Heart right ventricle (tissue), 16 donors: Measurements from ENCODE around the gene DELE1. TPM values are rescaled to one million over a fixed set of nuclear protein-coding genes. Genes with fewer than 3 reads are reported as not detected.
"Not testable (repeated sequence)": the region's sequence is repeated elsewhere in the genome, so short reads cannot be mapped to it uniquely, and the experiment has no call there.

Source experiments
- ATAC-seq, 8 donors: fragments of 200-7000 bp; cut with Tn5 transposase; one replicate each; pipeline ENCODE4 v1.9.1; 2020; ENCODE audit warnings: mild to moderate bottlenecking in 8 of 8, moderate library complexity in 8 of 8, moderate number of reproducible peaks in 1 of 8
- DNase-seq, 2 donors: peaks; one replicate each; pipeline ENCODE4 v3.0.0-alpha.2; 2020
- H3K27ac ChIP-seq, 10 donors: fragments of 200-600 bp; sonication (generic) in 2 of 10; one replicate each; pipeline versions ENCODE4 v1.5.0 to v1.8.0; 2020 to 2022; ENCODE audit warnings: mild to moderate bottlenecking in 3 of 10
- H3K27me3 ChIP-seq, 7 donors: fragments of 200-600 bp; one replicate each; pipeline ENCODE4 v1.8.0; 2021 to 2022; ENCODE audit warnings: mild to moderate bottlenecking in 2 of 7
- H3K36me3 ChIP-seq, 9 donors: fragments of 200-600 bp; sonication (generic) in 1 of 9; one replicate each; pipeline versions ENCODE4 v1.5.0 to v1.8.0; 2020 to 2022; ENCODE audit warnings: mild to moderate bottlenecking in 2 of 9
- H3K4me1 ChIP-seq, 9 donors: fragments of 200-600 bp; sonication (generic) in 1 of 9; one replicate each; pipeline versions ENCODE4 v1.5.0 to v1.8.0; 2020 to 2022; ENCODE audit warnings: mild to moderate bottlenecking in 4 of 9
- H3K4me3 ChIP-seq, 10 donors: fragments of 200-600 bp; sonication (generic) in 2 of 10; one replicate each; pipeline versions ENCODE4 v1.5.0 to v1.8.0; 2020 to 2022; ENCODE audit warnings: mild to moderate bottlenecking in 7 of 10, moderate library complexity in 2 of 10
- H3K9me3 ChIP-seq, 11 donors: fragments of 200-600 bp in 10 of 11; sonication (generic) in 2 of 11; one replicate each; pipeline versions ENCODE4 v1.5.0 to v1.8.0; 2013 to 2022; ENCODE audit warnings: mild to moderate bottlenecking in 2 of 11, control low read depth in 1 of 11, moderate library complexity in 1 of 11
- WGBS, 2 donors: extraction: QIAGEN DNeasy Blood & Tissue Kit; methylation state at CpG; one replicate each; pipeline ENCODE4 v1.1.7; 2013; ENCODE audit warnings: inconsistent platforms in 1 of 2; 5-methylcytosine and 5-hydroxymethylcytosine counted together
- intact Hi-C, 10 donors: fragments of 100-400 bp; cut with DNase I; formaldehyde crosslinking; loops; one replicate each; pipeline versions ENCODE4 v1.11.1 to v1.14.2; 2022
- polyA plus RNA-seq, 2 donors: library from polyadenylated mRNA; stranded (reverse); fragments of 200-250 nt; gene quantifications; one replicate each; pipeline ENCODE4 v1.2.3, GENCODE V29; 2013
- total RNA-seq, 10 donors: library from RNA; stranded (reverse); fragmentation: NEBNext Ultra II Directional in 3 of 10; extraction: Animal tissue kit (Norgen Biotek cat#: 25700) in 3 of 10; gene quantifications; one replicate each; pipeline versions ENCODE4 v1.2.1 to v1.2.4, GENCODE V29; 2021 to 2023
- TF ChIP-seq, protein P1 (sequence below), 9 donors: fragments of 200-600 bp; sonication (generic) in 2 of 9; IDR thresholded peaks; one replicate each; pipeline versions ENCODE4 v1.5.0 to v1.8.0; 2021 to 2022; ENCODE audit warnings: antibody characterized with exemption in 9 of 9, mild to moderate bottlenecking in 5 of 9, moderate library complexity in 1 of 9
- donor health status: Arrhythmogenic right ventricular cardiomyopathy.
- donor health status: ischemic (EF 13 %, LVEDD 7.1; RV severe dilation, severe dysfunction).
- donor health status: healthy with polysubstance abuse.
- donor health status: DM: no; HTN: yes; CAD: no.
- donor health status: DM: no; HTN: no; CAD: no.
- donor health status: ischemic (EF 25% LVEDD 6.9; RV normal size, moderate dysfunction).
- donor health status: ischemic (EF 25% LVEDD 5.7; RV mildly dilated, moderate dysfunction).
- donor health status: healthy.
- donor health status: DM: yes; HTN: yes; CAD: no.
- donor health status: Ischemic cardiomyopathy.
- donor health status: ischemic (EF 35%, LVEDD 5.7; RV mildly dilated, moderate dysfunction).
- donor health status: nonischemic (EF 11% LVEDD 7.7; RV severe dilation, severe dysfunction).
- donor health status: DM: yes; HTN: yes; CAD: no.
- donor health status: PGD.
- donor health status: ischemic (EF 29% LVEDD 5.4; RV normal size, mild dysfunction).
- donor health status: nonischemic (EF 23%, LVEDD 6.1; RV moderate dilation, normal function).

Gene DELE1
- total and polyA plus RNA-seq, 12 donors: 50.1 to 192 (median 113) TPM

GRCh38 chr5:141882594-141883183 is 41.0 kb upstream of the DELE1 start:
- no peaks in the 10 kb centered on the region for H3K9me3 ChIP-seq
- WGBS, 2 donors: 21 to 23% methylated on average over 13 of the region's 13 CpGs
- ATAC-seq: no peak
- intact Hi-C loops: loop anchor here in 8 of 10 donors (2.0 to 10.0 kb wide), 10 partner anchors 32 to 200 kb away; partner anchors contain the start of genes PCDH12 (in 5 of the 8), ARAP3 (in 1 of the 8), DELE1 (in 1 of the 8) and RNF14 (in 1 of the 8)
- H3K36me3 ChIP-seq: no peaks in the 10 kb centered on the region
- H3K4me3 ChIP-seq: peak overlapping the region in 1 of 10 donors; percentile 14
- TF ChIP-seq, protein P1, sequence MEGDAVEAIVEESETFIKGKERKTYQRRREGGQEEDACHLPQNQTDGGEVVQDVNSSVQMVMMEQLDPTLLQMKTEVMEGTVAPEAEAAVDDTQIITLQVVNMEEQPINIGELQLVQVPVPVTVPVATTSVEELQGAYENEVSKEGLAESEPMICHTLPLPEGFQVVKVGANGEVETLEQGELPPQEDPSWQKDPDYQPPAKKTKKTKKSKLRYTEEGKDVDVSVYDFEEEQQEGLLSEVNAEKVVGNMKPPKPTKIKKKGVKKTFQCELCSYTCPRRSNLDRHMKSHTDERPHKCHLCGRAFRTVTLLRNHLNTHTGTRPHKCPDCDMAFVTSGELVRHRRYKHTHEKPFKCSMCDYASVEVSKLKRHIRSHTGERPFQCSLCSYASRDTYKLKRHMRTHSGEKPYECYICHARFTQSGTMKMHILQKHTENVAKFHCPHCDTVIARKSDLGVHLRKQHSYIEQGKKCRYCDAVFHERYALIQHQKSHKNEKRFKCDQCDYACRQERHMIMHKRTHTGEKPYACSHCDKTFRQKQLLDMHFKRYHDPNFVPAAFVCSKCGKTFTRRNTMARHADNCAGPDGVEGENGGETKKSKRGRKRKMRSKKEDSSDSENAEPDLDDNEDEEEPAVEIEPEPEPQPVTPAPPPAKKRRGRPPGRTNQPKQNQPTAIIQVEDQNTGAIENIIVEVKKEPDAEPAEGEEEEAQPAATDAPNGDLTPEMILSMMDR (IDR thresholded peaks at IDR 0.05): no peak
- peaks cover 8 to 78% (median 37%) of the 10 kb centered on the region in 7 donors for H3K27me3 ChIP-seq
- peaks cover 5 to 57% (median 45%) of the 10 kb centered on the region in 9 donors for H3K4me1 ChIP-seq
- H3K27ac ChIP-seq: peak overlapping the region in 9 of 10 donors; percentile 65 to 97 (median 88)
- no peak for DNase-seq

DNA sequence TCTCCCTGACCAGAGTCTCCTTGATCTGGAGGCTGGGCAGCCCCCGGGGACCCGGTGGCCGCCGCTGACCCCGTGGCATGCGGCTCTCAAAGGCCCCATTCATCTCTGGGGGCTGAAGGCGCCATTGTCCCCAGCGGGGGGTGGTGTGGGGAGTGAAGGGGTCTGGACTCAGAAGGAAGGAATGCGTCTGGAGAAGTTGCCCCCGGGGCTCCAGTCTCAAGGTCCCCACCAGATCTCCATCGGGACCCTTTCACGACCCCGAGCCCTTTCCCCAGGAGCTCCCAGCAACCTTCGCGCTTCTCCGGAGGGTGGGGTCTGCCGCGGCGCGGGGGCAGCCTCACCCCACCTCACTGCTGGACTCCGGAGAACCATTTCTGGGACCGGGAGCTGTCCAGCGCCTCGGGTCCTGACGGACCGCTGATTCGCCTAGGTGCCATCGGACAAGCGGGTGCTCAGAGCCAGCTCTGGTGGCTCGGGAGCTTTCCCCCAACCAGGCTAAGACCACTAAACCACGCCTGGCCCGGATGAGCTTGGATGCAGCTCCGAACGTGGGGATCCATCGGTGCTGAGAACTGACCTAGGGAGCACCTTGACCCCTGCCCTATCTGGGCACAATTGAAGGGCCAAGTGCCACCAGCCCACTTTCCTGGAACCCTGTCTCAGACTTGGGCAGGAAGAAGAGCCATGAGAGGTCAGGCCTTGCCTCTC is 40.3 kb upstream of the DELE1 start:
- Histone ChIP-seq H3K4me3 (peak overlapping the region in 1 of 10 donors; percentile 14), H3K27me3 (peaks cover 8 to 73% (median 34%) of the 10 kb centered on the region in 7 donors), H3K9me3 (no peaks in the 10 kb centered on the region), H3K36me3 (no peaks in the 10 kb centered on the region), H3K4me1 (peaks cover 5 to 55% (median 45%) of the 10 kb centered on the region in 9 donors), H3K27ac (peak overlapping the region in 2 of 10 donors; percentile 95 to 97)
- ATAC-seq: no peak
- WGBS, 2 donors: 2 to 5% methylated on average over 35 of the region's 35 CpGs
- intact Hi-C loops: loop anchor here in 8 of 10 donors (2.0 to 10.0 kb wide), 10 partner anchors 31 to 201 kb away; partner anchors contain the start of genes PCDH12 (in 5 of the 8), ARAP3 (in 1 of the 8), DELE1 (in 1 of the 8) and RNF14 (in 1 of the 8)
- TF ChIP-seq, protein P1 (IDR thresholded peaks at IDR 0.05): no peak
- DNase-seq: peak; percentile 58 to 60

- TF ChIP-seq, protein P1 (IDR thresholded peaks at IDR 0.05): no peak
- peaks cover 8 to 67% (median 34%) of the 10 kb centered on the region in 7 donors for H3K27me3 ChIP-seq
- DNase-seq (no peak), ATAC-seq (no peak)
- no peaks in the 10 kb centered on the region for H3K36me3 ChIP-seq
- no peaks in the 10 kb centered on the region for H3K9me3 ChIP-seq
- H3K4me1 ChIP-seq: peaks cover 3 to 49% (median 41%) of the 10 kb centered on the region in 9 donors
- WGBS, 2 donors: 38 to 39% methylated on average over 8 of the region's 8 CpGs
- peak overlapping the region in 1 of 10 donors; percentile 14 for H3K4me3 ChIP-seq
- intact Hi-C loops: loop anchor here in 8 of 10 donors (2.0 to 10.0 kb wide), 10 partner anchors 31 to 202 kb away; partner anchors contain the start of genes PCDH12 (in 5 of the 8), ARAP3 (in 1 of the 8), DELE1 (in 1 of the 8) and RNF14 (in 1 of the 8)
- H3K27ac ChIP-seq: no peak overlapping the region
These were observed 39.8 kb upstream of the DELE1 start for GRCh38 chr5:141883892-141884318.

DNA sequence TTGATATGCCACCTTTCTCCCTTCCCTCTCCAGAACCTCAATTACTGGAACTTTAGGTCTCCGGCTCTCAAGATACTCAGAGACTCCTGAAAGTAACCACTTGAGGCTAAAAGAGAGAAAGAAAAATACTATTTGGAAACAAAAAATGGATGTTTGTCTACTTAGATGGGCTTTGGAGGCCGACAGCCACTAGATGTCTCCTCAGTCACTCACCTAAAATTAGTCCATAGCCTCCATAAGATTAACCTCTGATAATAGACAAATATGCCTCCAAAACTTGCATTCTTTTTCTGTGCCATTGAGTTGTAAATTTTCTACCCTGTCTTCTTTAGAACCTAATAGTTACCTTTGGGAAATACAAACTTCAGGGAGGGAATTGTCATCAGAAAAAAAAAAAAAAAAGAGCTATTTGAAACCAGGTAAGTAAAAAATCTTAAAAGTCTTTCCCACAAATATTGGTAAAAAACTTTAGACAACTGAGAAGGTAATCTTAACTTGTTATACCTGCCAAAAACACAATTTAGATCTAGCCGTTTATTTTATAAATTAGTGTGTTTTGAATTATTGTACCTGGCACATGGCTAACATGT is 34.3 kb upstream of the DELE1 start:
- ATAC-seq (no peak), DNase-seq (no peak)
- peaks cover 0 to 31% (median 5%) of the 10 kb centered on the region in 7 donors for H3K27me3 ChIP-seq
- no peaks in the 10 kb centered on the region for H3K36me3 ChIP-seq
- H3K4me3 ChIP-seq: no peak overlapping the region
- no peak overlapping the region for H3K27ac ChIP-seq
- 63 to 75% methylated on average over 3 of the region's 3 CpGs for WGBS, 2 donors
- no peaks in the 10 kb centered on the region for H3K9me3 ChIP-seq
- TF ChIP-seq, protein P1 (IDR thresholded peaks at IDR 0.05): peak in 6 of 9 donors; percentile 19 to 54 (median 44)
- H3K4me1 ChIP-seq: no peaks in the 10 kb centered on the region
- intact Hi-C loops: loop anchor here in 3 of 10 donors (5.0 to 10.0 kb wide), 3 partner anchors 65 to 75 kb away; partner anchors contain the start of genes PCDH12 (in 1 of the 3) and RNF14 (in 1 of the 3)

- H3K4me1 ChIP-seq, ATAC-seq, H3K4me3 ChIP-seq, DNase-seq, H3K9me3 ChIP-seq, intact Hi-C loops, H3K27ac ChIP-seq, H3K36me3 ChIP-seq: not testable (repeated sequence)
- WGBS, 2 donors: 93 to 97% methylated on average over 2 of the region's 2 CpGs
- H3K27me3 ChIP-seq: peaks cover 0 to 21% (median 4%) of the 10 kb centered on the region in 7 donors
These were observed 33.2 kb upstream of the DELE1 start for GRCh38 chr5:141890429-141890828.
